Ovary (tissue), 3 donors: ENCODE measurements around the gene GOLGA3.

Experiments
- EP300 ChIP-seq: sonication (generic); formaldehyde crosslinking; IDR thresholded peaks from one replicate; pipeline ENCODE4 v1.6.1; 2017; ENCODE audit warnings: antibody characterized with exemption
- POLR2A ChIP-seq: fragments of 450-650 bp; IDR thresholded peaks from one replicate; pipeline ENCODE4 v1.6.1; 2017; ENCODE audit warnings: antibody characterized with exemption, mild to moderate bottlenecking, moderate library complexity
- TF ChIP-seq, protein P1 (sequence below), 3 donors: fragments of 450-650 bp in 2 of 3; fragments of 200-600 bp in 1 of 3; IDR thresholded peaks; one replicate each; pipeline versions ENCODE4 v1.5.1 to v1.8.0; 2016 to 2022; ENCODE audit warnings: antibody characterized with exemption in 3 of 3, mild to moderate bottlenecking in 1 of 3
- donor health status: DM: no; HTN: no; CAD: no.

DNA sequence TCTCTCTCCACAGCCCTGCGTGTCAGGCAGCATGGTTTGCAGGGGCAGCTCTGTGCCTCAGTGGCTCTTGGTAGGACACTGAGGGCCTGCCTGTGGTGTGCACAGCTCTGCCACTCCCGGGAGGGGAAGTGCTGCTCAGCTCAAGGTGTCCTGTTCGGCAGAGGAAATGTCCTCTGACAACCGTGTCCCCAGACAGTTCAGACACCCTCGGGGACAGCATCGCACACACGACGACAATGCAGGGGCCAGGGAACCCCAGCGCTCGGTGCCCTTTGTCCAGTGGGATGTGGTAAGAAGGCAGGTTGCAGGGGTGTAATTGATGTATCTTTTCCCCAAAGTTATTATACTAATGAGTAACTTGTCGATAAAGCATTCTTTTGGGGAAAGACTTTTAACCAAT, 81.3 kb downstream of the GOLGA3 start:
- TF ChIP-seq, protein P1, sequence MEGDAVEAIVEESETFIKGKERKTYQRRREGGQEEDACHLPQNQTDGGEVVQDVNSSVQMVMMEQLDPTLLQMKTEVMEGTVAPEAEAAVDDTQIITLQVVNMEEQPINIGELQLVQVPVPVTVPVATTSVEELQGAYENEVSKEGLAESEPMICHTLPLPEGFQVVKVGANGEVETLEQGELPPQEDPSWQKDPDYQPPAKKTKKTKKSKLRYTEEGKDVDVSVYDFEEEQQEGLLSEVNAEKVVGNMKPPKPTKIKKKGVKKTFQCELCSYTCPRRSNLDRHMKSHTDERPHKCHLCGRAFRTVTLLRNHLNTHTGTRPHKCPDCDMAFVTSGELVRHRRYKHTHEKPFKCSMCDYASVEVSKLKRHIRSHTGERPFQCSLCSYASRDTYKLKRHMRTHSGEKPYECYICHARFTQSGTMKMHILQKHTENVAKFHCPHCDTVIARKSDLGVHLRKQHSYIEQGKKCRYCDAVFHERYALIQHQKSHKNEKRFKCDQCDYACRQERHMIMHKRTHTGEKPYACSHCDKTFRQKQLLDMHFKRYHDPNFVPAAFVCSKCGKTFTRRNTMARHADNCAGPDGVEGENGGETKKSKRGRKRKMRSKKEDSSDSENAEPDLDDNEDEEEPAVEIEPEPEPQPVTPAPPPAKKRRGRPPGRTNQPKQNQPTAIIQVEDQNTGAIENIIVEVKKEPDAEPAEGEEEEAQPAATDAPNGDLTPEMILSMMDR (IDR thresholded peaks at IDR 0.05): no peak
- no peak for TF ChIP-seq POLR2A
- TF ChIP-seq EP300: no peak
